Urothelium cell line (cell line): Measurements from ENCODE around the gene ITGB2.

Source experiments
- DNase-seq: peaks from one replicate; pipeline ENCODE4 v3.0.0; 2011; ENCODE audit warnings: low spot score, mixed read lengths
- FAIRE-seq: peaks from 2 replicates; lab custom pipeline; 2011; peaks lifted over from hg19 to GRCh38; lab: Jason Lieb, UNC

Gene ITGB2

GRCh38 chr21:44871576-44872269 is 49.0 kb downstream of the ITGB2 start:
- FAIRE-seq, result no peak
- no peak for DNase-seq

GRCh38 chr21:44870748-44871495 is 49.8 kb downstream of the ITGB2 start:
- FAIRE-seq (no peak), DNase-seq (no peak)

- FAIRE-seq, result no peak
- peak; percentile 74 for DNase-seq
Observed at GRCh38 chr21:44869781-44870747, 50.6 kb downstream of the ITGB2 start.

GRCh38 chr21:44868707-44869106 is 52.0 kb downstream of the ITGB2 start:
- DNase-seq (no peak), FAIRE-seq (no peak)

GRCh38 chr21:44867999-44868700 is 52.5 kb downstream of the ITGB2 start:
- no peak for FAIRE-seq
- DNase-seq, result no peak

- no peak for FAIRE-seq
- DNase-seq, result no peak
Observed at GRCh38 chr21:44867464-44867863, 53.2 kb downstream of the ITGB2 start.

- FAIRE-seq, result no peak
Observed at GRCh38 chr21:44866780-44867179, 53.9 kb downstream of the ITGB2 start.

GRCh38 chr21:44865561-44866280 is 55.0 kb downstream of the ITGB2 start:
- FAIRE-seq (no peak), DNase-seq (no peak)

More at GRCh38 chr21:44866780-44867179, 53.9 kb downstream of the ITGB2 start:
- no peak for DNase-seq

GRCh38 chr21:44862869-44863685 is 57.6 kb downstream of the ITGB2 start:
- DNase-seq (no peak), FAIRE-seq (no peak)

GRCh38 chr21:44858791-44859190 is 61.9 kb downstream of the ITGB2 start:
- FAIRE-seq (no peak), DNase-seq (no peak)

GRCh38 chr21:44858291-44858690 is 62.4 kb downstream of the ITGB2 start:
- FAIRE-seq, result no peak
- DNase-seq, result no peak

- FAIRE-seq (no peak), DNase-seq (no peak)
Observed at GRCh38 chr21:44857127-44857892, 63.4 kb downstream of the ITGB2 start.

- no peak for DNase-seq
- FAIRE-seq, result no peak
Observed at GRCh38 chr21:44856131-44856530, 64.6 kb downstream of the ITGB2 start.

- DNase-seq (no peak), FAIRE-seq (no peak)
Observed at GRCh38 chr21:44855572-44855971, 65.1 kb downstream of the ITGB2 start.

- DNase-seq (no peak), FAIRE-seq (no peak)
Observed at GRCh38 chr21:44854664-44855446, 65.8 kb downstream of the ITGB2 start.

- no peak for FAIRE-seq
- no peak for DNase-seq
Observed at GRCh38 chr21:44854391-44854663, 66.4 kb downstream of the ITGB2 start.

- no peak for FAIRE-seq
- no peak for DNase-seq
Observed at GRCh38 chr21:44853601-44854390, 66.9 kb downstream of the ITGB2 start.
